SK-MEL-5 (cell line): ENCODE data around the gene PAPOLA. TPM values are rescaled to one million over a fixed set of nuclear protein-coding genes. Genes with fewer than 3 reads are reported as not detected.
"Not testable (repeated sequence)": the region's sequence is repeated elsewhere in the genome, so short reads cannot be mapped to it uniquely, and the experiment has no call there.

Experiments
- DNase-seq: peaks from one replicate; pipeline ENCODE4 v3.0.0-alpha.2; 2016; ENCODE audit warnings: low read depth, low spot score
- in situ Hi-C: cut with HindIII; loops from 2 replicates; pipeline ENCODE4 v1.10.0; 2016; ENCODE audit warnings: low sequenced_read_pairs, high pct_unique_total_duplicates, low pct_unique_long_range_greater_than_20kb
- total RNA-seq: library from RNA; depleted of rRNA; stranded (reverse); fragments of >200 nt; shearing (Covaris generic); gene quantifications from 2 replicates; pipeline ENCODE4 v1.2.3, GENCODE V29; 2014

PAPOLA gene
- total RNA-seq, 1 experiment from 2014 or later = 120 TPM

- in situ Hi-C loops = no loop called here
- DNase-seq = no peak
These were observed 7.9 kb upstream of the PAPOLA start for GRCh38 chr14:96494331-96494730.

- in situ Hi-C loops = no loop called here
- no peak for DNase-seq
These were observed 5.1 kb upstream of the PAPOLA start for GRCh38 chr14:96497087-96497486.

- in situ Hi-C loops = no loop called here
- DNase-seq = no peak
These were observed 4.6 kb upstream of the PAPOLA start for GRCh38 chr14:96497586-96497985.

- peak; percentile 6 for DNase-seq
- in situ Hi-C loops = no loop called here
These were observed 904 bp upstream of the PAPOLA start for GRCh38 chr14:96501217-96501739.

GRCh38 chr14:96502621-96503305 is 581 bp downstream of the PAPOLA start:
- in situ Hi-C loops = no loop called here

GRCh38 chr14:96503306-96503679 is 1.1 kb downstream of the PAPOLA start:
- no peak for DNase-seq
- in situ Hi-C loops = no loop called here

More at GRCh38 chr14:96502621-96503305, 581 bp downstream of the PAPOLA start:
- DNase-seq = peak; percentile 53

GRCh38 chr14:96504353-96504752 is 2.2 kb downstream of the PAPOLA start:
- in situ Hi-C loops, DNase-seq: not testable (repeated sequence)

GRCh38 chr14:96507723-96508122 is 5.5 kb downstream of the PAPOLA start:
- in situ Hi-C loops = no loop called here
- no peak for DNase-seq

GRCh38 chr14:96508900-96509299 is 6.7 kb downstream of the PAPOLA start:
- in situ Hi-C loops = no loop called here
- peak; percentile 9 for DNase-seq

- in situ Hi-C loops = no loop called here
These were observed 7.4 kb downstream of the PAPOLA start for GRCh38 chr14:96509457-96510090.

GRCh38 chr14:96511146-96511545 is 9.0 kb downstream of the PAPOLA start:
- in situ Hi-C loops = no loop called here

More at GRCh38 chr14:96509457-96510090, 7.4 kb downstream of the PAPOLA start:
- no peak for DNase-seq

GRCh38 chr14:96511667-96512066 is 9.5 kb downstream of the PAPOLA start:
- in situ Hi-C loops = no loop called here
- DNase-seq = no peak

More at GRCh38 chr14:96511146-96511545, 9.0 kb downstream of the PAPOLA start:
- no peak for DNase-seq

- DNase-seq = no peak
- in situ Hi-C loops = no loop called here
These were observed 9.9 kb downstream of the PAPOLA start for GRCh38 chr14:96512122-96512521.

GRCh38 chr14:96512602-96513397 is 10.6 kb downstream of the PAPOLA start:
- in situ Hi-C loops = no loop called here
- no peak for DNase-seq

- in situ Hi-C loops = no loop called here
- no peak for DNase-seq
These were observed 12.5 kb downstream of the PAPOLA start for GRCh38 chr14:96514694-96515093.

- DNase-seq = no peak
- in situ Hi-C loops = no loop called here
These were observed 13.5 kb downstream of the PAPOLA start for GRCh38 chr14:96515731-96516130.

- no peak for DNase-seq
These were observed 14.2 kb downstream of the PAPOLA start for GRCh38 chr14:96516351-96516750.

GRCh38 chr14:96519970-96520369 is 17.8 kb downstream of the PAPOLA start:
- in situ Hi-C loops = no loop called here
- DNase-seq = no peak

More at GRCh38 chr14:96516351-96516750, 14.2 kb downstream of the PAPOLA start:
- in situ Hi-C loops = no loop called here
